Measurements from ENCODE around the gene DGKG. TPM values are rescaled to one million over a fixed set of nuclear protein-coding genes. Genes with fewer than 3 reads are reported as not detected.
A peak's percentile ranks its signal among the peaks of the same experiment; 100 is the strongest.

DGKG gene
- total RNA-seq, 2 experiments from 2014 or later = 0.20 to 0.66 TPM

- no peak for DNase-seq
- ATAC-seq = no peak
- Mint-ChIP-seq H3K36me3 (no peaks in the 10 kb centered on the region), H3K27me3 (peaks cover 52% of the 10 kb centered on the region), H3K4me1 (no peaks in the 10 kb centered on the region), H3K4me3 (no peak overlapping the region), H3K27ac (no peak overlapping the region), H3K9me3 (ENCODE audit: low read depth) (peaks cover 6% of the 10 kb centered on the region)
- CTCF ChIA-PET = no interaction called here
Observed at GRCh38 chr3:186123012-186123411, 239.0 kb downstream of the DGKG start.

- no peaks in the 10 kb centered on the region for H3K4me1 Mint-ChIP-seq
- no peaks in the 10 kb centered on the region for H3K36me3 Mint-ChIP-seq
- no peak for DNase-seq
- ATAC-seq = no peak
- no peak overlapping the region for H3K4me3 Mint-ChIP-seq
- H3K27ac Mint-ChIP-seq = no peak overlapping the region
- H3K27me3 Mint-ChIP-seq = peaks cover 59% of the 10 kb centered on the region
- H3K9me3 Mint-ChIP-seq (ENCODE audit: low read depth) = peaks cover 6% of the 10 kb centered on the region
- CTCF ChIA-PET = no interaction called here
Observed at GRCh38 chr3:186121968-186122367, 240.1 kb downstream of the DGKG start.

- Mint-ChIP-seq H3K27me3 (peaks cover 65% of the 10 kb centered on the region), H3K27ac (no peak overlapping the region), H3K4me1 (no peaks in the 10 kb centered on the region), H3K4me3 (no peak overlapping the region), H3K36me3 (no peaks in the 10 kb centered on the region), H3K9me3 (ENCODE audit: low read depth) (peaks cover 6% of the 10 kb centered on the region)
- DNase-seq (no peak), ATAC-seq (no peak)
- CTCF ChIA-PET = no interaction called here
Observed at GRCh38 chr3:186121278-186121677, 240.8 kb downstream of the DGKG start.

- Mint-ChIP-seq H3K36me3 (no peaks in the 10 kb centered on the region), H3K4me1 (no peaks in the 10 kb centered on the region), H3K27ac (no peak overlapping the region), H3K27me3 (peaks cover 79% of the 10 kb centered on the region), H3K9me3 (ENCODE audit: low read depth) (no peaks in the 10 kb centered on the region), H3K4me3 (no peak overlapping the region)
- DNase-seq (no peak), ATAC-seq (no peak)
- CTCF ChIA-PET = no interaction called here
Observed at GRCh38 chr3:186119499-186119898, 242.5 kb downstream of the DGKG start.

- no peak for ATAC-seq
- Mint-ChIP-seq H3K9me3 (ENCODE audit: low read depth) (no peaks in the 10 kb centered on the region), H3K27me3 (peaks cover 80% of the 10 kb centered on the region), H3K27ac (no peak overlapping the region), H3K4me3 (no peak overlapping the region), H3K4me1 (no peaks in the 10 kb centered on the region), H3K36me3 (no peaks in the 10 kb centered on the region)
- CTCF ChIA-PET = no interaction called here
- no peak for DNase-seq
Observed at GRCh38 chr3:186118692-186119091, 243.3 kb downstream of the DGKG start.

GRCh38 chr3:186117521-186118134, 244.4 kb downstream of the DGKG start:
- Mint-ChIP-seq H3K4me1 (no peaks in the 10 kb centered on the region), H3K27ac (no peak overlapping the region), H3K27me3 (peaks cover 81% of the 10 kb centered on the region), H3K9me3 (ENCODE audit: low read depth) (no peaks in the 10 kb centered on the region), H3K36me3 (no peaks in the 10 kb centered on the region), H3K4me3 (no peak overlapping the region)
- CTCF ChIA-PET = no interaction called here
- ATAC-seq (no peak), DNase-seq (no peak)

GRCh38 chr3:186115239-186115996, 246.6 kb downstream of the DGKG start:
- Mint-ChIP-seq H3K27ac (no peak overlapping the region), H3K4me1 (peaks cover 11% of the 10 kb centered on the region), H3K36me3 (no peaks in the 10 kb centered on the region), H3K27me3 (peaks cover 89% of the 10 kb centered on the region), H3K9me3 (ENCODE audit: low read depth) (no peaks in the 10 kb centered on the region), H3K4me3 (no peak overlapping the region)
- DNase-seq = no peak
- ATAC-seq = no peak
- CTCF ChIA-PET = interaction anchor here (0.6 kb wide), 1 partner anchor 29 kb away, joined by 3 read pairs; no protein-coding TSS in a partner anchor

GRCh38 chr3:186110975-186111974, 250.8 kb downstream of the DGKG start:
- no peaks in the 10 kb centered on the region for H3K9me3 Mint-ChIP-seq (ENCODE audit: low read depth)
- ATAC-seq (no peak), DNase-seq (no peak)
- no peaks in the 10 kb centered on the region for H3K36me3 Mint-ChIP-seq
- CTCF ChIA-PET = interaction anchor here (0.9 kb wide), 1 partner anchor 130 kb away, joined by 3 read pairs; no protein-coding TSS in a partner anchor
- no peak overlapping the region for H3K4me3 Mint-ChIP-seq
- H3K4me1 Mint-ChIP-seq = peaks cover 41% of the 10 kb centered on the region
- no peak overlapping the region for H3K27ac Mint-ChIP-seq
- H3K27me3 Mint-ChIP-seq = peaks cover 91% of the 10 kb centered on the region

- no peak for ATAC-seq
- no peaks in the 10 kb centered on the region for H3K9me3 Mint-ChIP-seq (ENCODE audit: low read depth)
- H3K36me3 Mint-ChIP-seq = no peaks in the 10 kb centered on the region
- H3K27me3 Mint-ChIP-seq = peaks cover 90% of the 10 kb centered on the region
- peak; percentile 41 for DNase-seq
- no peak overlapping the region for H3K27ac Mint-ChIP-seq
- CTCF ChIA-PET = interaction anchor here (1.2 to 1.8 kb wide), 2 partner anchors 13 to 167 kb away, joined by 4 to 7 read pairs; no protein-coding TSS in a partner anchor
- H3K4me3 Mint-ChIP-seq = peak overlapping the region; percentile 78
- peaks cover 41% of the 10 kb centered on the region for H3K4me1 Mint-ChIP-seq
Observed at GRCh38 chr3:186109897-186110803, 251.9 kb downstream of the DGKG start.

GRCh38 chr3:186108941-186109865, 252.8 kb downstream of the DGKG start, which contains the start of gene ETV5:
TSS of gene ETV5 (minus strand) at chr3:186109089. CDS start at chr3:186105868, 3,221 bp downstream.
- CTCF ChIA-PET = interaction anchor here (1.2 to 1.8 kb wide), 2 partner anchors 12 to 166 kb away, joined by 4 to 7 read pairs; no protein-coding TSS in a partner anchor
- Mint-ChIP-seq H3K36me3 (no peaks in the 10 kb centered on the region), H3K4me3 (peak within 1 kb of the TSS; percentile 78), H3K4me1 (peaks cover 41% of the 10 kb centered on the region), H3K27me3 (peaks cover 87% of the 10 kb centered on the region), H3K9me3 (ENCODE audit: low read depth) (no peaks in the 10 kb centered on the region), H3K27ac (peak within 1 kb of the TSS; percentile 64)
- DNase-seq (peak; percentile 97), ATAC-seq (peak; percentile 98)

- Mint-ChIP-seq H3K36me3 (no peaks in the 10 kb centered on the region), H3K27me3 (peaks cover 87% of the 10 kb centered on the region), H3K9me3 (ENCODE audit: low read depth) (no peaks in the 10 kb centered on the region), H3K27ac (no peak overlapping the region), H3K4me3 (peak overlapping the region; percentile 78), H3K4me1 (peaks cover 41% of the 10 kb centered on the region)
- ATAC-seq (no peak), DNase-seq (peak; percentile 45)
- CTCF ChIA-PET = interaction anchor here (1.2 kb wide), 1 partner anchor 121 kb away, joined by 3 read pairs; no protein-coding TSS in a partner anchor
Observed at GRCh38 chr3:186108106-186108940, 253.7 kb downstream of the DGKG start.
